Measurements from ENCODE around the gene LRATD1.

The LRATD1 gene

GRCh38 chr2:14633061-14633460 is 544 bp downstream of the LRATD1 start:
- in situ Hi-C loops (cut with HindIII; ENCODE audit: low sequenced_read_pairs) = no loop called here

GRCh38 chr2:14633461-14634181 is 1.1 kb downstream of the LRATD1 start:
- in situ Hi-C loops (cut with HindIII; ENCODE audit: low sequenced_read_pairs) = no loop called here

GRCh38 chr2:14634182-14634488 is 1.6 kb downstream of the LRATD1 start:
- in situ Hi-C loops (cut with HindIII; ENCODE audit: low sequenced_read_pairs) = no loop called here

- in situ Hi-C loops (cut with HindIII; ENCODE audit: low sequenced_read_pairs) = no loop called here
Measured at GRCh38 chr2:14634489-14635390, 2.2 kb downstream of the LRATD1 start.

GRCh38 chr2:14635391-14635871 is 2.9 kb downstream of the LRATD1 start:
- in situ Hi-C loops (cut with HindIII; ENCODE audit: low sequenced_read_pairs) = no loop called here

GRCh38 chr2:14638488-14638887 is 6.0 kb downstream of the LRATD1 start:
- in situ Hi-C loops (cut with HindIII; ENCODE audit: low sequenced_read_pairs) = no loop called here

- in situ Hi-C loops (cut with HindIII; ENCODE audit: low sequenced_read_pairs) = loop anchor here (5.0 kb wide), 1 partner anchor 64 kb away; no protein-coding TSS in a partner anchor
Measured at GRCh38 chr2:14641116-14641515, 8.6 kb downstream of the LRATD1 start.

GRCh38 chr2:14642499-14642898 is 10.0 kb downstream of the LRATD1 start:
- in situ Hi-C loops (cut with HindIII; ENCODE audit: low sequenced_read_pairs) = loop anchor here (5.0 kb wide), 1 partner anchor 65 kb away; no protein-coding TSS in a partner anchor

GRCh38 chr2:14647714-14648113 is 15.2 kb downstream of the LRATD1 start:
- in situ Hi-C loops (cut with HindIII; ENCODE audit: low sequenced_read_pairs) = no loop called here

GRCh38 chr2:14650066-14650465 is 17.5 kb downstream of the LRATD1 start:
- in situ Hi-C loops (cut with HindIII; ENCODE audit: low sequenced_read_pairs) = no loop called here

GRCh38 chr2:14654835-14655282 is 22.3 kb downstream of the LRATD1 start:
- in situ Hi-C loops (cut with HindIII; ENCODE audit: low sequenced_read_pairs) = no loop called here

GRCh38 chr2:14656146-14656545 is 23.6 kb downstream of the LRATD1 start:
- in situ Hi-C loops (cut with HindIII; ENCODE audit: low sequenced_read_pairs) = no loop called here

- in situ Hi-C loops (cut with HindIII; ENCODE audit: low sequenced_read_pairs) = no loop called here
Measured at GRCh38 chr2:14661163-14661562, 28.6 kb downstream of the LRATD1 start.

- in situ Hi-C loops (cut with HindIII; ENCODE audit: low sequenced_read_pairs) = no loop called here
Measured at GRCh38 chr2:14673351-14673875, 40.9 kb downstream of the LRATD1 start.

GRCh38 chr2:14675489-14675888 is 43.0 kb downstream of the LRATD1 start:
- in situ Hi-C loops (cut with HindIII; ENCODE audit: low sequenced_read_pairs) = no loop called here

- in situ Hi-C loops (cut with HindIII; ENCODE audit: low sequenced_read_pairs) = no loop called here
Measured at GRCh38 chr2:14676371-14676770, 43.9 kb downstream of the LRATD1 start.

GRCh38 chr2:14677039-14677438 is 44.5 kb downstream of the LRATD1 start:
- in situ Hi-C loops (cut with HindIII; ENCODE audit: low sequenced_read_pairs) = no loop called here

- in situ Hi-C loops (cut with HindIII; ENCODE audit: low sequenced_read_pairs) = no loop called here
Measured at GRCh38 chr2:14678761-14679160, 46.2 kb downstream of the LRATD1 start.

GRCh38 chr2:14681608-14682007 is 49.1 kb downstream of the LRATD1 start:
- in situ Hi-C loops (cut with HindIII; ENCODE audit: low sequenced_read_pairs) = no loop called here
